GM18861 (cell line): ENCODE measurements around the gene TBC1D16.
"Not testable (repeated sequence)": the region's sequence is repeated elsewhere in the genome, so short reads cannot be mapped to it uniquely, and the experiment has no call there.

Experiments
- ATAC-seq: cut with Tn5 transposase; IDR thresholded peaks from one replicate; pipeline ENCODE4 v1.9.1; 2021; ENCODE audit not compliant: unreplicated experiment

TBC1D16 gene

DNA sequence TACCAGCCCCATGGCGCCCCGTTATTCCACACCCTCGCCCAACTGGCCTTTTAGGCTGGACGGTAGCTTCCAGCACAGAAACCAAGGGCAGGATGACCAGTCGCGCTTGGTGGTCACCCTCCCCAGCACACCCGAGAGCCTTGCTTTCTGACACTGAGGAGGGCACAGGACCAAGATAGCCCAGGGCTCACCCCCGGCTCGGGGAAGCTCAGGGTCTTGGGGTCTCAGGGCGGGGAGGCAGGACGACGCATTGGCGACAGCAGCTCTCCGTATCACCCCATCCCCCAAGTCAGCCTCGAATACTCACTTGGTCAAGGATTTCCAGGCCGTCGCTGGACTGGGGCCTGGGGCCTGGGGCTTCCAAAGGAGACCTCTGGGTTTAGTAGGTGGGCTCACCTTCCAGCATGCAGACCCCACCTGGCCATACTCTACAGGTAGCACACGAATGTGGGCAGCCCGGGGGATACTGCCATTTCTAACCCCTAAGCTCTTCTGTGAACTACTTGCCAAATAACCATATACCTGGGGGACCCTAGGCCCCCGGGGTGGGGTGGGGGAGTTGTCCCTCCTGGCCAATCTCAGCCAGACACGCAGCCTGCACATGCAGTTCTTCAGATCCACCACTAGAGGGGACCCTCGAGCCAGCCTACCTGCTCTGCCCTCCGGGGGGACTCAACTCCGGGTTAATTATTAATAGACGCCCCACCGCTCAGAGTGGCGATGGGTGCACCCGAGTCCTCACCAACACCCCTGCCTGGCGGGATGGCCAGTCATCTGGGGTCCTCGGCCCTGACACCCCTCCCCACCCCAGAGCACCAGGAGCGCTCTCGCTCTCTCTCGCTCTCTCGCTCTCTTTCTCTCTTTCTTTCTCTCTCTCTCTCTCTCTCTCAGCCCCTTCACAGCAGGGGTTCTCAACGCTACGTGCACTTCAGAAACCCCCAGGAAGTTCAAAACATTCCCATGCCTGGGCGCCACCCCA is 30.0 kb downstream of the TBC1D16 start:
- ATAC-seq = no peak

DNA sequence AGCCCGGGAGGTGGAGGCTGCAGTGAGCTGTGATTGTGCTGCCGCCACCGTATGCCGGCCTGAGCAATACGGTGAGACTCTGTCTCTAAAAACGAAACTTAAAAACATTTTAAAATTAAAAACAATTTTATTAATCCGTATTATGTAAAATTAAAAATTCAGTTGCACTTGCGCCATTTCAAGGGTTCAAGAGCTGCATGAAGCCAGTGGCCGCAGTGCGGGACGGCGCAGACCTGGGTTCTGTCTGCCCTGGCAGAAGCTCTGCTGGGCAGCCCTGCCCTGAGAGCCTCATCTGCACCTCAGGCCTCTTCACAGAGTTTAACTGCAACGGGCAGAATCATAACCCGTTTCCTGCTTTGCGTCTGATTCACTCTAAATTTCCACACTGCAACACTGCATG is 31.7 kb downstream of the TBC1D16 start:
- no peak for ATAC-seq

DNA sequence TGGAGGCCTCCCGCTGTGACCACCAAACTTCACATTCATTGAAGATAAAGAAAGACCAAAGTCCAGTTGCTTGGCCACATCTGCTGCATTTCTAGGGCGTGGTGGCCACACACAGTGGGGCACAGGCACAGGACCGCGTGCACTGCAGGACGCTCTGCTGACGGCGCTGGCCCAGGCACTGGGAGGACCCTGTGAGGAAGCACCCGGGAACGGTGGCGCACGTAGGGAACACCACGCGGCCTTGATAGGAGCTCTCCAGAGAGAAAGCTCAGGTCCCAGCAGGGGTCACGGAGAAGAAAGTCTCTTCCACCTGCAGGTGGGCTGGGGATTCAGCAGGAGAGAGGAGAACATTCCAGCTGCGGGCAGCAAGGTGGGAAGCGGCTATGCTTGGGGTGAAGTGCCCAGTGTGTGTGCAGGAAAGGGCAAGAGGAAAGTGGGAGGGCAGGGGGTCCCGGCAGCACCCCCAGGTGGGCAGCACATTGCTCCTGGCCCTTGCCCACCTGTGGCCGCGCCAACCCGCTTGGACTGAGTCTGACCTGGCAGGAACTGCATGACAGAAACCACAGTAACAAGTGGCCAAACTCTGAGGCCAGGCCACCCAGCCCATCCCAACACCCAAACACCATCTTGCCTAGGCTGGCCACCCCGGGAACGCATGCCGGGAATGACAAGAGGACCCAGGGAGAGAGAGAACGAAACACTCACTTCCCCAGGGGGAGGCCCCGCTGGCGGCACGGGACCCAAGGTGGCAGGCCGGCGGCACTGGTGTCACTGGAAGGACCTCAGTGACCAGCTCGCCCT is 32.8 kb downstream of the TBC1D16 start:
- no peak for ATAC-seq

GRCh38 chr17:80002070-80002641 is 33.5 kb downstream of the TBC1D16 start:
- ATAC-seq = no peak

GRCh38 chr17:80000981-80001775 is 34.5 kb downstream of the TBC1D16 start:
- ATAC-seq = no peak

- ATAC-seq = no peak
Observed at GRCh38 chr17:80000136-80000535, 35.5 kb downstream of the TBC1D16 start.

GRCh38 chr17:79997011-79997660 is 38.5 kb downstream of the TBC1D16 start:
- ATAC-seq = peak; percentile 69

DNA sequence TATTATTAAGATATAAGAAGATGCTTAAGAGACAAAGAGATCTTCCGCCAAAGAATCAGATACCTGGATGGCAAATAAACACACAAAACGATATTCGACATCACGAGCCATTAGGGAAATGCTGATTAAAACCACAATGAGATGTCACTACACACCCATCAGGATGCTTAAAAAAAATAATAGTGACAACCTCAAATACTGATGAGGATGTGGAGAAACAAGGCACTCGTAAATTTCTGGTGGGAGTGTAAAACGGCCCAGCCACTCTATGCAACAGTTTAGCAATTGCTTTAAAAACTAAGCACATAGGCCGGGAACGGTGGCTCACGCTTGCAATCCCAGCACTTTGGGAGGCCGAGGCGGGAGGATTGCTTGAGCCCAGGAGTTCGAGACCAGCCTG is 39.4 kb downstream of the TBC1D16 start:
- ATAC-seq = no peak

DNA sequence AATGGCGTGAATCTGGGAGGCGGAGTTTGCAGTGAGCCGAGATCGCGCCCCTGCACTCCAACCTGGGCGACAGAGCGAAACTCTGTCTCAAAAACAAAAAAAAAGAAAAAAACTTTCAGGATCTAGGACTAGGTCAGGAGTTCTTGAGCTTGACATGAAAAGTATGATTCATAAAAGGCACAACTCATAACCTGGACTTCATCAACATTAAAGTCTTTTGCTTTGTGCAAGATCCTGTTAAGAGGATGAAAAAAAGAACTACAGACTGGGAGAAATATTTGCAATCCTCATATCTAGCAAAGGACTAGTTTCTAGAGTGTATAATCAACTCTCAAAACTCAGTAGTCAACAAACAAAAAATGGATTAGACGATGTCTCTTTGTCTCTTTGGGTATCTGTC is 40.0 kb downstream of the TBC1D16 start:
- no peak for ATAC-seq

GRCh38 chr17:79994602-79995001 is 41.1 kb downstream of the TBC1D16 start:
- no peak for ATAC-seq

DNA sequence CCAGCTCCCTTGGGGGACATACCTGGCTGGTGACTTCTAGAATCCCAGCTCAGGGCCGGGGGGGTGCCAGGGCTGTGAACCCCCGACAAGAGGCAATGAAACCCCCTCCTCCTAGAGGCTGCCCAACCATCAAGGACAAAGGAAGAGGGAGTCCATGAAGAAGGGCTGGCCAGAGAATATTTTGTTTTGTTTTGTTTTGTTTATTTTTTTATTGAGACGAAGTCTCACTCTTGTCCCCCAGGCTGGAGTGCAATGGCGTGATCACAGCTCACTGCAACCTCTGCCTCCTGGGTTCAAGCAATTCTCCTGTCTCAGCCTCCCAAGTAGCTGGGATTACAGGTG is 41.5 kb downstream of the TBC1D16 start:
- ATAC-seq = not testable (repeated sequence)

DNA sequence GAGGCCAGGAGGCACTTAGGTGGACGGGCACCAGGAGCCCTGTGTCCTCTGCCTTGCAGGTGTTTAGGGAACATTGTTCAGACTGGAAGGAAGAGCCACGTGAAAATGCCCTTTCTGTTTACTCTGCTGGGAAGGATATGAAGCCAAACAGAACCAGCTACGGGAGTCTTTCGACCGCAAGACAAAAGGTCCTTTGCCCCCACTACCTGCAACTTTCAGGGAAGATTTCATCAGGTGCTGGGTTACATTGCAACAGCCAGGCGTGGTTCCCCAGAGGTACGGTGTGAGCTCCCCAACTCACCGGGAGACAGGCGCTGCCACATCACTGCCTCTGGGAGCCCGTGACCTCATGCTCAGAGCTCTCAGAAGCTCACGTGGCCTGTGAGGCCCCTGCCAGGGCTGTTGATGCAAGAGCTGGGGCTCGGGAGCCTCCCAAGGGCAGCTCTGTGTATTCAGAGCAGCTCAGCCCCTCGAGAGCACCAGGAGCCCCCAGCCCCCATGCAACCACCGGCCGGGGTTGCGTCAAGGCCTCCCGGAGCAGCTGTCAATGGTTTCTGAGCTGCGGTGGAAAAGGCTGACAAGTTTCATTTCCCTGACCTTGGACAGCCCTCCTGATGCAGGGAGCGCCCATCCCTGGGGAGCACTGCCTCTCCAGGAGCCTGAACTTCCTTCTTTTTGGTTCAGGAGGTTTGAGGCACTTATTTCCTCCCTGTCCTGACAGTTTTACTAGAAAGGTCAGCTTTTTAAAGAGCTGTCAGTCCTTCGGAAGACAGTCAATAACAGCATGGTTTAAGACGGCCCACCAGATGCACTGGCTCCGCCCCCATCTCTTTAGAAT is 42.1 kb downstream of the TBC1D16 start:
- ATAC-seq = peak; percentile 32

DNA sequence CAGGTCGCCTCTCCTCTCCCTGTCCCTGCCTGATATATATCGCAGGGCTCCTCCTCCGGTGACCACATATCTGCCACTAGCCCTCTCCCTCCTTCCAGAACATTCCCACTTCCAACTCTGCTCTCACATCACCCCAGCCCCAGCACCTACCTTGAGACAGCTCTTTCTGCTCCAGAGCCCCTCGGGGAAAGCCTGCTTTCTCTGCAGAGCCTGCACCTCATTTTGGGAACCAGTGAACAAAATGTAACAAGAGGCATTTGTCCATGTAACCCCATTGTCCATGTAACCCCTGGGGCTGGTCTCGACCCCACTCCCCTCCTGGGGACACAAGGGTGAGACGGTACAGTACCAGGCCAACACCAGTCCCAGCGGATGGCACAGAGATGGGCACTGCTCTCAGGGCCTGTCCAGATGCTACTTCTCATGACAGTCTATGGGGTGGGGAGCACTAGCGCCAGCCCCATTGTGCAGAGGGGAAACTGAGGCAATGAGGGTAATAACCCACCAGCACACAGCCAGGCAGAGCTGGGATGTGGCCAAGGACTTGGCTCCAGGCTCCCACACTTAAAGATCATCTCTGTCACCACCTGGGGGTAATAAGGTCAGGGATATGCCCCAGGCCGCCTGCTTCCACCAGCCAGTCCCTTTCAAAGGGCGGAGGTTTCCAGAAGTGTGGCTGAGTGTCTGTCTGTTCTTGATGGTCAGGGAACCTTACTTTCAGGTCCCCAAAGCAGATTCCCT is 42.9 kb downstream of the TBC1D16 start:
- ATAC-seq = no peak

DNA sequence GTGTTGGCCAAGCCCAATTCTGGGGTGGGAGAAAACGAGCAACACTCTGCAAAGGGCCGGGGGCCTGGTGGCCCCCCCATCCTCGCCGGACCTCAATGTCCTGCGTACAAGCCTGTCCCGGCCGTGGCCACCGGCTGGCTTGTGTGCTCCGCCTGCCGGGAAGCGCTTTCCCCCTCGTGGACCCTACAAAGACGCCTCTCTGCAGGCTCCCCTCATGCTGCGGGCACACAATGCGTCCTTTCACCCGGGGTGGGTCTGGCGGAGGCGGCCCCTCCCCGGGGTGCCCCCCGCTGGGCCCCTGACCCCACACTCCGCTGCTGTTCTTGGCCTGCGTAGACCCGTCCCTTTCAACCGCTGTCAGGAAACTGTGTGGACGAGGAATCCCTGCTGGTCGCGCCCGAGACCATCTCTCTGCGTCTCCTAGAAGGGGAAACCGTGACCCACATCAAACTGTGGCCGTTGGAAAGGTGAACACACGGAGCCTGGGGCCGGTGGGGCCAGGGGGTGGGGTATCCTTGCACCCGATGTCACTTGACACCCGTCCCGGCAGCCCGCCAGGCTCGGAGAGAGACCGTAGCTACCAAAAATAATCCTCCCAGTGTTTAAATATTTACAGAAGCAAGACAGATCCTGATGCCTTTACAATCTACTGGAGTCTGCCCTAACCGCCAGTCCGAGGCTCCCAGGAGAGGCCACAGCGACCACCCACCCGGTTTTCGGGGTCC is 43.6 kb downstream of the TBC1D16 start:
- no peak for ATAC-seq

DNA sequence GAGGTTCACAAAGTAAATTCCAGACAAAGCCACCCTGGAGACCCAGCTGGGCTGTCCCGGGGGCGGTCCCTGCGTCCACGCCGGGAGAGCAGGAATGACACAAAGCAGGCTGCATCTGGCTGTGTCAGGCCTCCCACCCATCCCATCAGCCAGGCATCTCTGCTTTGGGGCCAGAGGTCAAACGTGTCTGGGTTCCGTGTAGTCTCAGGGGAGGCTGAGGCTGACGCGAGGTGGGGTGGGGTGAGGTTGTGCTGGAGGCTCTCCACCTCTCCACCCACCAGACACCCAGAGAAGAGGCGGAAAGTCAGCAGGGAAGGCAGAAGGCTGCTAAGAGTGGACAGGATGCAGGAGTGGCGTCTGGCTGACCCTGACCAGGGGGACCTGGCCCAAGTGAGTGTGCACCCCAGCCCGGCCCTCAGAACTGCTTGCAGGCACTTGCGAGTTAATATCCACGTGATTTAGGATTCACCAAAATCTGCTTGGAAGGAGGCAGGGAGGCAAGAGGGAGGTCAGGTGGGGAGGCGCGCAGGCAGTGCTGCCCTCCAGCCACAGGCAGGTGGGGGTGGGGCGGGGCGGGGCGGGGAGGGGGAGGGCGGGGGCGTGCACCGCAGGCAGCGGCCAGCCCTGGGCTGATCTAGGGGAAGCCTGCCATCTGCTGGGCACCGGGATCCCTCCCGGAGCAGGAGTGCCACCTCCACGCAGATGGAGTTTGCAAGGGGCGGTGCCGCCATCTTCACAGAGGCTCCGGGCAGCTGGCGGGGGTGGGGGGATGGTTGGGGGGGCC is 44.3 kb downstream of the TBC1D16 start:
- ATAC-seq = no peak

- no peak for ATAC-seq
Observed at GRCh38 chr17:79990704-79991103, 45.0 kb downstream of the TBC1D16 start.

GRCh38 chr17:79990051-79990592 is 45.5 kb downstream of the TBC1D16 start:
- no peak for ATAC-seq
